ENCODE measurements around the gene ARHGAP25. TPM values are rescaled to one million over a fixed set of nuclear protein-coding genes. Genes with fewer than 3 reads are reported as not detected.

The ARHGAP25 gene
- total and polyA plus RNA-seq, 10 of the 15 experiments (the other 5 are each of a cell fraction or from before 2014, with no cell fraction given), result 0.15 to 1.0 (median 0.46) TPM

- no peak for TF ChIP-seq USF2 (IDR thresholded peaks at IDR 0.05; ENCODE audit: borderline replicate concordance, low read depth, low read length)
Measured at GRCh38 chr2:68686178-68686577, 48.4 kb upstream of the ARHGAP25 start (continued).

DNA sequence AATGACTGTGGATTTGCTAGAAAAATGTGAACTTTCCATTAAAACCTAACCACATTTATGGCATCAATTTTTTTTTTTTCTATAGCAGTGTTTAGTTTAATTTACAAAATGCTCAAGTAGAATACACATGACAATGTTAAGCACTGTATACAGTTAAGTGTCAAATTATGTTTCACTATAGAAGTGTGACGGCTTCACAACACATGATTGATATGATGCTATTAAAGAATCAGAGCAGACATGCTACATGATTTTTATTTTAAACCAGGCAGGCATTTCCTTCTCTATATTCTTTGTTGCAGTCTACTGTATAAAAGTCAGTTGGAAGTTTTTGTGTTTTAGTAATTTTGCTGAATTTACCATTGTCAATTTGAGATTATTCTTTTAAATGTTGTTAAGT lies 47.6 kb upstream of the ARHGAP25 start:
- peak; percentile 81 for FAIRE-seq
- no peak overlapping the region for H3K9ac ChIP-seq (ENCODE audit: control insufficient read depth, insufficient read depth, low read length)
- no peaks in the 10 kb centered on the region for H3K36me3 ChIP-seq (ENCODE audit: control insufficient read depth in 2 of 2, insufficient read depth in 2 of 2, low read length in 1 of 2)
- no peaks in the 10 kb centered on the region for H3K27me3 ChIP-seq (replicated peaks in 1 of 2; ENCODE audit: control insufficient read depth in 2 of 2, insufficient read depth in 2 of 2, low read length in 1 of 2)
- H4K20me1 ChIP-seq (ENCODE audit: control insufficient read depth, insufficient read depth), result no peaks in the 10 kb centered on the region
- in situ Hi-C loops (cut with MboI) (no loop called here), intact Hi-C loops (cut with micrococcal nuclease; ENCODE audit: unreplicated experiment) (no loop called here)
- ChIA-PET SMC1A (ENCODE audit: uncharacterized antibody, unreplicated experiment) (no interaction called here), POLR2A (no interaction called here), CTCF (no interaction called here), RAD21 (ENCODE audit: unreplicated experiment) (no interaction called here)
- H3K4me1 ChIP-seq (ENCODE audit: control insufficient read depth, insufficient read depth, low read length), result peaks cover 31% of the 10 kb centered on the region
- no peak overlapping the region for H3K27ac ChIP-seq (ENCODE audit: control insufficient read depth, insufficient read depth)
- WGBS (ENCODE audit: insufficient coverage, insufficient replicate concordance, low lambda C conversion rate, missing lambda C conversion rate), result 97% methylated on average over 1 of the region's 1 CpG
- no TSS peak for BruUV-seq (replicated peaks)
- H2AFZ ChIP-seq (ENCODE audit: control insufficient read depth, low read depth, low read length), result no peak overlapping the region
- DNase-seq (ENCODE audit: low read depth, low spot score), result no peak
- no peak overlapping the region for H3K4me3 ChIP-seq
- no peaks in the 10 kb centered on the region; the same call in 1 of the 3 replicates for H3K9me3 ChIP-seq (replicated peaks; ENCODE audit: control insufficient read depth, insufficient read depth, low read length)
- H3K4me2 ChIP-seq (ENCODE audit: control insufficient read depth, insufficient read depth), result no peak overlapping the region
- ATAC-seq, result no peak
- H3K79me2 ChIP-seq (ENCODE audit: control insufficient read depth, insufficient read depth, low read length), result no peaks in the 10 kb centered on the region
- TF ChIP-seq NFYA (IDR thresholded peaks at IDR 0.05; ENCODE audit: borderline replicate concordance, low read depth, low read length) (no peak), MAX (IDR thresholded peaks at IDR 0.05; ENCODE audit: low read depth, low read length) (no peak), TBL1XR1 (IDR thresholded peaks at IDR 0.05; ENCODE audit: low read depth, low read length) (no peak), SMC3 (IDR thresholded peaks at IDR 0.05; ENCODE audit: borderline replicate concordance, low read length) (no peak), E2F8 (IDR thresholded peaks at IDR 0.05; ENCODE audit: low read depth, partially characterized antibody) (no peak), ETV6 (conservative IDR thresholded peaks at IDR 0.05 in 1 of 2, IDR thresholded peaks at IDR 0.05 in 1 of 2; ENCODE audit: borderline replicate concordance in 1 of 2, low read depth in 1 of 2) (no peak), JUND (IDR thresholded peaks at IDR 0.05; ENCODE audit: low read depth, low read length) (no peak), RELB (IDR thresholded peaks at IDR 0.05; ENCODE audit: low read depth) (no peak), BACH1 (IDR thresholded peaks at IDR 0.05; ENCODE audit: borderline replicate concordance) (no peak), STAT3 (IDR thresholded peaks at IDR 0.05; ENCODE audit: low read depth, low read length) (no peak), SMAD1 (IDR thresholded peaks at IDR 0.05; ENCODE audit: low read depth, partially characterized antibody) (no peak), SP1 (IDR thresholded peaks at IDR 0.05; ENCODE audit: low read depth, low read length) (no peak), RCOR1 (conservative IDR thresholded peaks at IDR 0.05; ENCODE audit: low read depth, low read length) (no peak)
- TF ChIP-seq, protein P1, sequence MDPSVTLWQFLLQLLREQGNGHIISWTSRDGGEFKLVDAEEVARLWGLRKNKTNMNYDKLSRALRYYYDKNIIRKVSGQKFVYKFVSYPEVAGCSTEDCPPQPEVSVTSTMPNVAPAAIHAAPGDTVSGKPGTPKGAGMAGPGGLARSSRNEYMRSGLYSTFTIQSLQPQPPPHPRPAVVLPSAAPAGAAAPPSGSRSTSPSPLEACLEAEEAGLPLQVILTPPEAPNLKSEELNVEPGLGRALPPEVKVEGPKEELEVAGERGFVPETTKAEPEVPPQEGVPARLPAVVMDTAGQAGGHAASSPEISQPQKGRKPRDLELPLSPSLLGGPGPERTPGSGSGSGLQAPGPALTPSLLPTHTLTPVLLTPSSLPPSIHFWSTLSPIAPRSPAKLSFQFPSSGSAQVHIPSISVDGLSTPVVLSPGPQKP (IDR thresholded peaks at IDR 0.05; ENCODE audit: low read depth, low read length), result no peak

Data from GM12878 (cell line).